ENCODE data around the gene POP7.
A peak's percentile ranks its signal among the peaks of the same experiment; 100 is the strongest.
"Not testable (repeated sequence)": the region's sequence is repeated elsewhere in the genome, so short reads cannot be mapped to it uniquely, and the experiment has no call there.

Gene POP7

DNA sequence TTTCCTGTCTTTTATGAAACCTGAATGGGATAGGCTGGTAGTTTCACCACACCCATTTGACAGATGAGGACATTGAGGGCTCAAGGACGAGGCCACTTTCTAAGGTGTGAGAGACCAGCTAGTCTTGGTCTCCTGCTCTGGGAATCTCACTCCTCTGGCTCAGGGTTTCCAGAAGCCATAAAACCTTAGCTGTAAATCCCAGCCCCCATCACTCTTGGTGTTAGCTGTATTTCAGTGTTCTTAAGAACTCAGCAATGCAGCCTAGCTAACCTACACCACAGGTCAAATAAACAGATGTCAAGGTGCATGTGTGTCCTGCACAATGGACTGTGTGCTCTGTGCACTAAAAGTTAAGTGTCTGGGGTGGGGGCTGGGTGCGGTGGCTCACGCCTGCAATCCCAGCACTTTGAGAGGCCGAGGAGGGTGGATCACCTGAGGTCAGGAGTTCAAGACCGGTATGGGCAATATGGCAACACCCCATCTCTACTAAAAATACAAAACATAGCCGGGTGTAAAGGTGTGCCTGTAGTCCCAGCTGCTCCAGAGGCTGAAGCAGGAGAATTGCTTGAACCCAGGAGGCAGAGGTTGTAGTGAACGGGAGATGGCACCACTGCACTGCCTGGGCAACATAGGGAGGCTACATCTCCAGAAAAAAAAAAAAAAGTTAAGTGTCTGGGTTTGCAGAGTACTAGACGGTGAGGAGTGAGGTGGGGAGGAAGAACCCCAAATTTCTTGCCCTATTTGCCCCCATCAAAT, 13.8 kb downstream of the POP7 start:
- TF ChIP-seq, protein P1, sequence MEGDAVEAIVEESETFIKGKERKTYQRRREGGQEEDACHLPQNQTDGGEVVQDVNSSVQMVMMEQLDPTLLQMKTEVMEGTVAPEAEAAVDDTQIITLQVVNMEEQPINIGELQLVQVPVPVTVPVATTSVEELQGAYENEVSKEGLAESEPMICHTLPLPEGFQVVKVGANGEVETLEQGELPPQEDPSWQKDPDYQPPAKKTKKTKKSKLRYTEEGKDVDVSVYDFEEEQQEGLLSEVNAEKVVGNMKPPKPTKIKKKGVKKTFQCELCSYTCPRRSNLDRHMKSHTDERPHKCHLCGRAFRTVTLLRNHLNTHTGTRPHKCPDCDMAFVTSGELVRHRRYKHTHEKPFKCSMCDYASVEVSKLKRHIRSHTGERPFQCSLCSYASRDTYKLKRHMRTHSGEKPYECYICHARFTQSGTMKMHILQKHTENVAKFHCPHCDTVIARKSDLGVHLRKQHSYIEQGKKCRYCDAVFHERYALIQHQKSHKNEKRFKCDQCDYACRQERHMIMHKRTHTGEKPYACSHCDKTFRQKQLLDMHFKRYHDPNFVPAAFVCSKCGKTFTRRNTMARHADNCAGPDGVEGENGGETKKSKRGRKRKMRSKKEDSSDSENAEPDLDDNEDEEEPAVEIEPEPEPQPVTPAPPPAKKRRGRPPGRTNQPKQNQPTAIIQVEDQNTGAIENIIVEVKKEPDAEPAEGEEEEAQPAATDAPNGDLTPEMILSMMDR (IDR thresholded peaks at IDR 0.05; ENCODE audit: low read depth, low read length), result peak; percentile 55
- no peak overlapping the region for H3K4me3 ChIP-seq (ENCODE audit: low read depth, low read length)

DNA sequence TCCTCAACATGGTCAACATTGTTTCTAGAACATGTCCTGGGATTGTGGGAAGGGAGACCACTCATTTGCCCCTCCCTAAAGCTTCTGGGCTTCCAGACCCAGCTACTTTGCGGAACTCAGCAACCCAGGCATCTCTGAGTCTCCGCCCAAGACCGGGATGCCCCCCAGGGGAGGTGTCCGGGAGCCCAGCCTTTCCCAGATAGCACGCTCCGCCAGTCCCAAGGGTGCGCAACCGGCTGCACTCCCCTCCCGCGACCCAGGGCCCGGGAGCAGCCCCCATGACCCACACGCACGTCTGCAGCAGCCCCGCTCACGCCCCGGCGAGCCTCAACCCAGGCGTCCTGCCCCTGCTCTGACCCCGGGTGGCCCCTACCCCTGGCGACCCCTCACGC, 14.4 kb downstream of the POP7 start, which contains the start of gene EPO:
EPO (plus strand) TSS at position 190 of the 392 bp plus-strand sequence. CDS start 513 bp downstream, outside the sequence.
- TF ChIP-seq, protein P1 (IDR thresholded peaks at IDR 0.05; ENCODE audit: low read depth, low read length), result no peak
- no peak within 1 kb of the TSS for H3K4me3 ChIP-seq (ENCODE audit: low read depth, low read length)

DNA sequence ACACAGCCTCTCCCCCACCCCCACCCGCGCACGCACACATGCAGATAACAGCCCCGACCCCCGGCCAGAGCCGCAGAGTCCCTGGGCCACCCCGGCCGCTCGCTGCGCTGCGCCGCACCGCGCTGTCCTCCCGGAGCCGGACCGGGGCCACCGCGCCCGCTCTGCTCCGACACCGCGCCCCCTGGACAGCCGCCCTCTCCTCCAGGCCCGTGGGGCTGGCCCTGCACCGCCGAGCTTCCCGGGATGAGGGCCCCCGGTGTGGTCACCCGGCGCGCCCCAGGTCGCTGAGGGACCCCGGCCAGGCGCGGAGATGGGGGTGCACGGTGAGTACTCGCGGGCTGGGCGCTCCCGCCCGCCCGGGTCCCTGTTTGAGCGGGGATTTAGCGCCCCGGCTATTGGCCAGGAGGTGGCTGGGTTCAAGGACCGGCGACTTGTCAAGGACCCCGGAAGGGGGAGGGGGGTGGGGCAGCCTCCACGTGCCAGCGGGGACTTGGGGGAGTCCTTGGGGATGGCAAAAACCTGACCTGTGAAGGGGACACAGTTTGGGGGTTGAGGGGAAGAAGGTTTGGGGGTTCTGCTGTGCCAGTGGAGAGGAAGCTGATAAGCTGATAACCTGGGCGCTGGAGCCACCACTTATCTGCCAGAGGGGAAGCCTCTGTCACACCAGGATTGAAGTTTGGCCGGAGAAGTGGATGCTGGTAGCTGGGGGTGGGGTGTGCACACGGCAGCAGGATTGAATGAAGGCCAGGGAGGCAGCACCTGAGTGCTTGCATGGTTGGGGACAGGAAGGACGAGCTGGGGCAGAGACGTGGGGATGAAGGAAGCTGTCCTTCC, 15.0 kb downstream of the POP7 start:
- H3K4me3 ChIP-seq (ENCODE audit: low read depth, low read length), result no peak overlapping the region
- TF ChIP-seq, protein P1 (IDR thresholded peaks at IDR 0.05; ENCODE audit: low read depth, low read length), result no peak

DNA sequence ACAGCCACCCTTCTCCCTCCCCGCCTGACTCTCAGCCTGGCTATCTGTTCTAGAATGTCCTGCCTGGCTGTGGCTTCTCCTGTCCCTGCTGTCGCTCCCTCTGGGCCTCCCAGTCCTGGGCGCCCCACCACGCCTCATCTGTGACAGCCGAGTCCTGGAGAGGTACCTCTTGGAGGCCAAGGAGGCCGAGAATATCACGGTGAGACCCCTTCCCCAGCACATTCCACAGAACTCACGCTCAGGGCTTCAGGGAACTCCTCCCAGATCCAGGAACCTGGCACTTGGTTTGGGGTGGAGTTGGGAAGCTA, 15.5 kb downstream of the POP7 start:
- TF ChIP-seq, protein P1 (IDR thresholded peaks at IDR 0.05; ENCODE audit: low read depth, low read length), result no peak
- H3K4me3 ChIP-seq (ENCODE audit: low read depth, low read length), result no peak overlapping the region

DNA sequence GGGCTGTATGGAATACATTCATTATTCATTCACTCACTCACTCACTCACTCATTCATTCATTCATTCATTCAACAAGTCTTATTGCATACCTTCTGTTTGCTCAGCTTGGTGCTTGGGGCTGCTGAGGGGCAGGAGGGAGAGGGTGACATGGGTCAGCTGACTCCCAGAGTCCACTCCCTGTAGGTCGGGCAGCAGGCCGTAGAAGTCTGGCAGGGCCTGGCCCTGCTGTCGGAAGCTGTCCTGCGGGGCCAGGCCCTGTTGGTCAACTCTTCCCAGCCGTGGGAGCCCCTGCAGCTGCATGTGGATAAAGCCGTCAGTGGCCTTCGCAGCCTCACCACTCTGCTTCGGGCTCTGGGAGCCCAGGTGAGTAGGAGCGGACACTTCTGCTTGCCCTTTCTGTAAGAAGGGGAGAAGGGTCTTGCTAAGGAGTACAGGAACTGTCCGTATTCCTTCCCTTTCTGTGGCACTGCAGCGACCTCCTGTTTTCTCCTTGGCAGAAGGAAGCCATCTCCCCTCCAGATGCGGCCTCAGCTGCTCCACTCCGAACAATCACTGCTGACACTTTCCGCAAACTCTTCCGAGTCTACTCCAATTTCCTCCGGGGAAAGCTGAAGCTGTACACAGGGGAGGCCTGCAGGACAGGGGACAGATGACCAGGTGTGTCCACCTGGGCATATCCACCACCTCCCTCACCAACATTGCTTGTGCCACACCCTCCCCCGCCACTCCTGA, 16.7 kb downstream of the POP7 start:
- no peak overlapping the region for H3K4me3 ChIP-seq (ENCODE audit: low read depth, low read length)
- TF ChIP-seq, protein P1 (IDR thresholded peaks at IDR 0.05; ENCODE audit: low read depth, low read length), result no peak

DNA sequence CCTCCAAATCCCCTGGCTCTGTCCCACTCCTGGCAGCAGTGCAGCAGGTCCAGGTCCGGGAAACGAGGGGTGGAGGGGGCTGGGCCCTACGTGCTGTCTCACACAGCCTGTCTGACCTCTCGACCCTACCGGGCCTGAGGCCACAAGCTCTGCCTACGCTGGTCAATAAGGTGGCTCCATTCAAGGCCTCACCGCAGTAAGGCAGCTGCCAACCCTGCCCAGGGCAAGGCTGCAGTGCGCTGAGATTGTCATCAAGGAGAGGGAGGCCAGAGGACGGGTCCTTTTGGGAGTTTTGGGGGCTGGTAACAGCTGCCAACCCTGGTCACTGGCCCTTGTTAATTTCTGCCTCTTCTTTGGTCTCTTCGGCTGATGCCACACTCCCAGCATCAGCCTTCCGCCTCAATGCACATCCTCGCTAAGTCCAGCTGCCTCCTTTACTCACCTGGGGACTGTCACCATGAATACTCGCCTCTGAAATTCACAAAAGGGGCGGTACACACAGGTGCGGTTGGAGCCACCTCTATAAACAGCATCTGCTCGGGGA, 17.9 kb downstream of the POP7 start:
- H3K4me3 ChIP-seq (ENCODE audit: low read depth, low read length), result no peak overlapping the region
- TF ChIP-seq, protein P1 (IDR thresholded peaks at IDR 0.05; ENCODE audit: low read depth, low read length), result no peak

DNA sequence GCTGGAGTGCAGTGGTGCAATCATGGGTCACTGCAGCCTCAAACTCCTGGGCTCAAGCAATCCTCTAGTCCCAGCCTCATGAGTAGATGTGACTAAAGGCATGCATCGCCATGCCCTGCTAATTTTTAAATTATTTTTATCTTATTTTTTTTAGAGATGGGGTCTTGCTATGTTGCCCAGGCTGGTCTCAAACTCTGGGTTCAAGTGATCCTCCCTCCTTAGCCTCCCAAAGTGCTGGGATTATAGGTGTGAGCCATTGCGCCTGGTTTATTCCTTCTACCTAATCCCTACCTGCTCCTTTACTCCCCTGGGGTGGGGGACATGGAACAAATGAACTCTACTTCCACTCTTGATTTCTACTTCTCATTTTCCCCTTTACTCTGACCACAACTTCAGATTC, 18.4 kb downstream of the POP7 start:
- H3K4me3 ChIP-seq (ENCODE audit: low read depth, low read length), result not testable (repeated sequence)

Measured in WI38 (cell line).